HepG2 (cell line): Measurements from ENCODE around the gene PHF5A. TPM values are rescaled to one million over a fixed set of nuclear protein-coding genes. Genes with fewer than 3 reads are reported as not detected.

ENCODE experiments used
- BCL6 ChIP-seq: IDR thresholded peaks from 2 replicates; pipeline ENCODE4 v1.6.1; 2016; ENCODE audit warnings: missing genetic modification reagents, missing compliant biosample characterization
- HNRNPH1 ChIP-seq: fragments of 200-400 bp; formaldehyde crosslinking; optimal IDR thresholded peaks from 2 replicates; pipeline ENCODE3; 2017; ENCODE audit warnings: mild to moderate bottlenecking, low read depth, low read length
- IRF1 ChIP-seq: sonication (generic); formaldehyde crosslinking; IDR thresholded peaks from 2 replicates; pipeline ENCODE4 v1.4.0; 2020; ENCODE audit warnings: low read depth, mild to moderate bottlenecking, missing genetic modification reagents
- PRPF4 ChIP-seq: fragments of 200-400 bp; formaldehyde crosslinking; IDR thresholded peaks from 2 replicates; pipeline ENCODE4 v1.6.1; 2016; ENCODE audit warnings: low read length, low read depth; ENCODE audit not compliant: poor library complexity, severe bottlenecking
- SIN3A ChIP-seq: IDR thresholded peaks from 2 replicates; pipeline ENCODE4 v1.6.1; 2011; ENCODE audit warnings: low read depth, mild to moderate bottlenecking, control low read depth, low read length, borderline replicate concordance
- SMC3 ChIP-seq: IDR thresholded peaks from 2 replicates; pipeline ENCODE4 v1.6.1; 2011; ENCODE audit warnings: low read length, improper control_type of control experiment
- SNAPC4 ChIP-seq: sonication (generic); formaldehyde crosslinking; IDR thresholded peaks from 2 replicates; pipeline ENCODE4 v1.4.0; 2020; ENCODE audit warnings: mild to moderate bottlenecking, missing genetic modification reagents
- SP2 ChIP-seq: sonication (generic); formaldehyde crosslinking; IDR thresholded peaks from 2 replicates; pipeline ENCODE4 v1.5.1; 2020; ENCODE audit warnings: mild to moderate bottlenecking, missing genetic modification reagents
- SUZ12 ChIP-seq: fragments of 150-350 bp; IDR thresholded peaks from 2 replicates; pipeline ENCODE4 v1.6.1; 2014; ENCODE audit warnings: low read depth, low read length
- THYN1 ChIP-seq: sonication (generic); formaldehyde crosslinking; IDR thresholded peaks from 2 replicates; pipeline ENCODE4 v1.8.1; 2023; ENCODE audit warnings: low read depth, mild to moderate bottlenecking, moderate library complexity, missing genetic modification reagents, borderline replicate concordance
- XRCC5 ChIP-seq: fragments of 200-400 bp; formaldehyde crosslinking; optimal IDR thresholded peaks from 2 replicates; pipeline ENCODE3; 2017; ENCODE audit warnings: mild to moderate bottlenecking, low read length
- ZNF12 ChIP-seq: sonication (generic); formaldehyde crosslinking; IDR thresholded peaks from 2 replicates; pipeline ENCODE4 v1.5.0; 2020; ENCODE audit warnings: missing genetic modification reagents
- ZNF282 ChIP-seq: fragments of 450-650 bp; IDR thresholded peaks from 2 replicates; pipeline ENCODE4 v1.6.1; 2018; ENCODE audit not compliant: partially characterized antibody
- ZNF30 ChIP-seq: sonication (generic); formaldehyde crosslinking; IDR thresholded peaks from 2 replicates; pipeline ENCODE4 v1.5.0; 2020; ENCODE audit warnings: mild to moderate bottlenecking, missing genetic modification reagents
- ZNF576 ChIP-seq: sonication (generic); formaldehyde crosslinking; IDR thresholded peaks from 2 replicates; pipeline ENCODE4 v1.4.0; 2020; ENCODE audit warnings: mild to moderate bottlenecking, missing genetic modification reagents
- ZNF691 ChIP-seq: sonication (generic); formaldehyde crosslinking; IDR thresholded peaks from 2 replicates; pipeline ENCODE4 v1.4.0; 2020; ENCODE audit warnings: missing genetic modification reagents, low read depth, mild to moderate bottlenecking, borderline replicate concordance
- ZNF703 ChIP-seq: sonication (generic); formaldehyde crosslinking; IDR thresholded peaks from 2 replicates; pipeline ENCODE4 v1.5.1; 2020; ENCODE audit warnings: missing genetic modification reagents, mild to moderate bottlenecking, moderate library complexity, borderline replicate concordance
- ZNF713 ChIP-seq: sonication (generic); formaldehyde crosslinking; IDR thresholded peaks from 2 replicates; pipeline ENCODE4 v1.4.0; 2020; ENCODE audit warnings: mild to moderate bottlenecking, missing genetic modification reagents
- polyA plus RNA-seq, 8 experiments: library from polyadenylated mRNA; depleted of rRNA in 3 of 8; stranded (reverse) in 7 of 8; unstranded in 1 of 8; fragments of >200 nt; fragmentation: Illumina TruSeq in 4 of 8; extraction: Trizol in 4 of 8; gene quantifications; 2 replicates each; pipeline versions ENCODE4 v1.2.1 to v1.2.3, GENCODE V29; 2011 to 2016; ENCODE audit warnings: low read depth in 4 of 8, missing spikeins in 1 of 8, mixed read lengths in 1 of 8; ENCODE audit not compliant: insufficient read depth in 1 of 8
- total RNA-seq, 5 experiments: library from RNA; depleted of rRNA; stranded (reverse); fragments of >200 nt; fragmentation: Illumina TruSeq; extraction: Trizol; gene quantifications; 2 replicates each; pipeline ENCODE4 v1.2.3, GENCODE V29; 2016; ENCODE audit warnings: low read depth in 1 of 5
- TF ChIP-seq, protein P1 (sequence below): IDR thresholded peaks from 2 replicates; pipeline ENCODE4 v1.6.1; 2016; ENCODE audit warnings: mild to moderate bottlenecking
- TF ChIP-seq, protein P2 (sequence below): sonication (generic); formaldehyde crosslinking; IDR thresholded peaks from 2 replicates; pipeline ENCODE4 v1.8.0; 2022; ENCODE audit warnings: mild to moderate bottlenecking, missing genetic modification reagents, moderate library complexity

Gene PHF5A
- total and polyA plus RNA-seq, 2 of the 13 experiments (the other 11 are each of a cell fraction or from before 2014, with no cell fraction given), result 56.6 to 105 TPM

DNA sequence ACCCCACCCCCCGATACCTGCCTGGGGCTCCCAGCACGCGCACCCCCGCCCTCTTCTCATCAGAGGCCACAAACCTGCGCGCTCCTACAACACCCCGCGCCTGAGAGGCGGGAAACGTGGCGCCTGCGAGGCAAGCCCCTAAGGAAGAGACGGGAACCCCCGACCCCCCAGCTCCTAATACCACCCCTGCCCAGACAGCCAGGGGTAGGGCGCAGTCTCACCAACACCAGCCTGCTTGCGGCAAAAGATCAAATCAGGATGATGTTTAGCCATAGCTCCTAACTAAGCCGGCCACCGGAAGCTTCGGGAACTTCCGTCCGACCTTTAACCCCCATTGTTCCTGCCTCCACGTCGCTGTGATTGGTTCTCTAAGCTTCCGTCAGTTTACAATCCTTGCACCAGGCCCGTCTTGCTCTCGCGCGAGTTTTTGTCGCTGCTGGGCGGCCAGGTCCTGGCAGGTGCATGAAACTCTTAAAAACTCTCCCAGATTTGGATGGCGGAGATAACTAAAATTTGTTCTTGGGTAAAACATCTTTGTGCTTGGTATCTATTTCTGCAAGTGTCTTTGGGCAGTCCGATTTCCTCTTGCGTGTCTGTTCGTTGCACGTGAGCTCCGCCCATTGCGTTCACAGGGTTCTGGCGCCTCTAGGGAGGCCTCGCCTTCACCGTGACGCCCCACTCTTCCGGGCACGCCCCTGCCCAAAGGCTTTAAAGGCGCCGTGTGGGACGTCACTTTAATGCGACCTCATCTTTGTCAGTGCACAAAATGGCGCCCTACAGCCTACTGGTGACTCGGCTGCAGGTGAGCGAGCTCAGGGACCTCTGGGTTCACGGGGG is at the start of gene PHF5A, which contains the start of gene ACO2 (continued):
- TF ChIP-seq PRPF4 (no peak), SUZ12 (no peak), ZNF30 (CRISPR knock-in tag) (no peak; the same call in 1 of the 2 replicates), ZNF691 (CRISPR knock-in tag) (no peak), HNRNPH1 (no peak), ZNF12 (CRISPR knock-in tag) (no peak), SMC3 (no peak), ZNF703 (CRISPR knock-in tag) (peak; percentile 80; the same call in 1 of the 2 replicates), SIN3A (peak; percentile 83), BCL6 (CRISPR knock-in tag) (no peak), ZNF713 (no peak), THYN1 (CRISPR knock-in tag) (no peak), SNAPC4 (CRISPR knock-in tag) (no peak; the same call in none of the 2 replicates), IRF1 (CRISPR knock-in tag) (no peak), XRCC5 (peak; percentile 16), ZNF282 (no peak), ZNF576 (no peak), SP2 (CRISPR knock-in tag) (peak; percentile 91)
- TF ChIP-seq, protein P1, sequence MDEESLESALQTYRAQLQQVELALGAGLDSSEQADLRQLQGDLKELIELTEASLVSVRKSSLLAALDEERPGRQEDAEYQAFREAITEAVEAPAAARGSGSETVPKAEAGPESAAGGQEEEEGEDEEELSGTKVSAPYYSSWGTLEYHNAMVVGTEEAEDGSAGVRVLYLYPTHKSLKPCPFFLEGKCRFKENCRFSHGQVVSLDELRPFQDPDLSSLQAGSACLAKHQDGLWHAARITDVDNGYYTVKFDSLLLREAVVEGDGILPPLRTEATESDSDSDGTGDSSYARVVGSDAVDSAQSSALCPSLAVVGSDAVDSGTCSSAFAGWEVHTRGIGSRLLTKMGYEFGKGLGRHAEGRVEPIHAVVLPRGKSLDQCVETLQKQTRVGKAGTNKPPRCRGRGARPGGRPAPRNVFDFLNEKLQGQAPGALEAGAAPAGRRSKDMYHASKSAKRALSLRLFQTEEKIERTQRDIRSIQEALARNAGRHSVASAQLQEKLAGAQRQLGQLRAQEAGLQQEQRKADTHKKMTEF (CRISPR knock-in tag), result peak; percentile 88
- TF ChIP-seq, protein P2, sequence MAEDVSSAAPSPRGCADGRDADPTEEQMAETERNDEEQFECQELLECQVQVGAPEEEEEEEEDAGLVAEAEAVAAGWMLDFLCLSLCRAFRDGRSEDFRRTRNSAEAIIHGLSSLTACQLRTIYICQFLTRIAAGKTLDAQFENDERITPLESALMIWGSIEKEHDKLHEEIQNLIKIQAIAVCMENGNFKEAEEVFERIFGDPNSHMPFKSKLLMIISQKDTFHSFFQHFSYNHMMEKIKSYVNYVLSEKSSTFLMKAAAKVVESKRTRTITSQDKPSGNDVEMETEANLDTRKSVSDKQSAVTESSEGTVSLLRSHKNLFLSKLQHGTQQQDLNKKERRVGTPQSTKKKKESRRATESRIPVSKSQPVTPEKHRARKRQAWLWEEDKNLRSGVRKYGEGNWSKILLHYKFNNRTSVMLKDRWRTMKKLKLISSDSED (CRISPR knock-in tag), result no peak
